Measurements from ENCODE around the gene VGLL1. TPM values are rescaled to one million over a fixed set of nuclear protein-coding genes. Genes with fewer than 3 reads are reported as not detected.

The VGLL1 gene
- total and polyA plus RNA-seq, 11 donors, result 0.62 TPM; not detected in 10

- Histone ChIP-seq H3K9me3 (no peaks in the 10 kb centered on the region), H3K4me1 (no peaks in the 10 kb centered on the region), H3K27ac (no peak overlapping the region), H3K36me3 (no peaks in the 10 kb centered on the region), H3K27me3 (peaks cover 0 to 15% (median 0%) of the 10 kb centered on the region in 9 donors), H3K4me3 (no peak overlapping the region)
- WGBS, 4 donors, result 66 to 91% (median 79%) methylated on average over 5 of the region's 5 CpGs
- no peak for DNase-seq
- intact Hi-C loops (cut with DNase I), result no loop called here
- TF ChIP-seq, protein P1, sequence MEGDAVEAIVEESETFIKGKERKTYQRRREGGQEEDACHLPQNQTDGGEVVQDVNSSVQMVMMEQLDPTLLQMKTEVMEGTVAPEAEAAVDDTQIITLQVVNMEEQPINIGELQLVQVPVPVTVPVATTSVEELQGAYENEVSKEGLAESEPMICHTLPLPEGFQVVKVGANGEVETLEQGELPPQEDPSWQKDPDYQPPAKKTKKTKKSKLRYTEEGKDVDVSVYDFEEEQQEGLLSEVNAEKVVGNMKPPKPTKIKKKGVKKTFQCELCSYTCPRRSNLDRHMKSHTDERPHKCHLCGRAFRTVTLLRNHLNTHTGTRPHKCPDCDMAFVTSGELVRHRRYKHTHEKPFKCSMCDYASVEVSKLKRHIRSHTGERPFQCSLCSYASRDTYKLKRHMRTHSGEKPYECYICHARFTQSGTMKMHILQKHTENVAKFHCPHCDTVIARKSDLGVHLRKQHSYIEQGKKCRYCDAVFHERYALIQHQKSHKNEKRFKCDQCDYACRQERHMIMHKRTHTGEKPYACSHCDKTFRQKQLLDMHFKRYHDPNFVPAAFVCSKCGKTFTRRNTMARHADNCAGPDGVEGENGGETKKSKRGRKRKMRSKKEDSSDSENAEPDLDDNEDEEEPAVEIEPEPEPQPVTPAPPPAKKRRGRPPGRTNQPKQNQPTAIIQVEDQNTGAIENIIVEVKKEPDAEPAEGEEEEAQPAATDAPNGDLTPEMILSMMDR (IDR thresholded peaks at IDR 0.05), result no peak
- no peak for TF ChIP-seq POLR2A (IDR thresholded peaks at IDR 0.05)
- ATAC-seq, result no peak
Measured at GRCh38 chrX:136540226-136540625, 8.2 kb downstream of the VGLL1 start.

DNA sequence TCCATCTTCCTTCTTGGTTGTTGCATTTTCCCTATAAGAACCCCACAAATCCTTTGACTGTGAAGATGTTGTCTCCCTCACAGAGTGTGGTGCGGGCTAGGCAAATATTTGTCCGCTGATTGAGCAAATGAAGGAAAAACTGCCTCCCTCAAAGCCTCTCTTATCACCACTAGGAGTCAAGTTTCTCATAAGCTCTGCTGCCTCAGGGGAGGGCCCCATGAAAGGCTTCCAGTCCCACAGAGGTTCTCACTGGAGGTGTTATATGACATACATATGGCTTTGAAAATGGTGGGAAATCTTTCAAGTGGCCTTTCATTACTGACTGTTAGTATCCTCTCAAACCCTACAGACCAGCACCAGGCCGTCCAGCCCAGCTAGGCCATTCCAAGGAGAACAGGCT, 9.3 kb downstream of the VGLL1 start:
- Histone ChIP-seq H3K9me3 (no peaks in the 10 kb centered on the region), H3K36me3 (no peaks in the 10 kb centered on the region), H3K27ac (no peak overlapping the region), H3K27me3 (peaks cover 0 to 15% (median 0%) of the 10 kb centered on the region in 9 donors), H3K4me1 (no peaks in the 10 kb centered on the region), H3K4me3 (no peak overlapping the region)
- WGBS, 4 donors, result 68 to 82% (median 76%) methylated on average over 3 of the region's 3 CpGs
- TF ChIP-seq, protein P1 (IDR thresholded peaks at IDR 0.05), result no peak
- no peak for TF ChIP-seq POLR2A (IDR thresholded peaks at IDR 0.05)
- no peak for DNase-seq
- intact Hi-C loops (cut with DNase I), result no loop called here
- ATAC-seq, result no peak

DNA sequence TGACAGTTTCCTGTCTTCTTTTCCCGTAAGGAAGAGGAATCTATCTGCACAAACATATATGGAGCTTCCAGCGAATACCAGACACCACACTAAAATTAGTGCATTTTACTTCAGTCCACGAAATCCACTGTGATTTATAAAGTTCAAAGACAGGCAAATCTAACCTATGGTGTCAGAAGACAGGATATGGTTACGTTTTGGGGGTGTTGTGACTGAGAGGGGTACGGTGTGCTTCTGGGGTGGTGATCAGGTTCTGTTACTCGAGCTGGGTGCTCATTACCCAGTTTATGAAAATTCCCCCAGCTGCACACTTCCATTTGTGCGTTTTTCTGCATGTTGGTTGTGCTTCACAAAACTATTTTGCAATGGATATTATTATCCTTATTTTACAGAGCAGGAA, 10.3 kb downstream of the VGLL1 start:
- no peak for TF ChIP-seq POLR2A (IDR thresholded peaks at IDR 0.05)
- TF ChIP-seq, protein P1 (IDR thresholded peaks at IDR 0.05), result no peak
- 56 to 79% (median 68%) methylated on average over 7 of the region's 7 CpGs for WGBS, 4 donors
- ATAC-seq (no peak), DNase-seq (no peak)
- peaks cover 0 to 16% (median 0%) of the 10 kb centered on the region in 9 donors for H3K27me3 ChIP-seq
- no peak overlapping the region for H3K27ac ChIP-seq
- intact Hi-C loops (cut with DNase I), result no loop called here
- H3K4me3 ChIP-seq, result no peak overlapping the region
- no peaks in the 10 kb centered on the region for H3K4me1 ChIP-seq
- H3K36me3 ChIP-seq, result no peaks in the 10 kb centered on the region
- no peaks in the 10 kb centered on the region for H3K9me3 ChIP-seq

DNA sequence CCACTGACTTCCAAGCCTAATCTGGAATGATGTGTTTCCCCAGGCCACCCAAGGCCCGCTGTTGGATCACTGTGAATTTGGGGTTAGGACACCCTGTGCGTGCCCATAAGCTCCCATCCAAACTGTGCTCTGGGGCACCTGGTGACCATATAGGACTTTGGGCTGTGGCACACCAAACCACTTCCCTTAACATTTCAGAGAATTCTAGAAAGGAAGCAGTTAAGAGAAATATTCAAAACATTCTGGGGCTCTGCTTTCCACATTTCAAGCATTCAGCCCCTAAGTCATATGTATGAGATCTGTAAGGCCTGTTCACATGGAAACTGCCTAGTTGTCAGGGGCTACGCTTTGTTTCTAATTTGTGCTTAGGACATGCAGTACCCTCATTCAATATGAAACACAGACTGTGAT, 14.4 kb downstream of the VGLL1 start:
- H3K4me1 ChIP-seq, result no peaks in the 10 kb centered on the region
- H3K9me3 ChIP-seq, result no peaks in the 10 kb centered on the region
- 65 to 100% (median 91%) methylated on average over 2 to 3 of the region's 3 CpGs for WGBS, 4 donors
- H3K27ac ChIP-seq, result no peak overlapping the region
- no peaks in the 10 kb centered on the region for H3K36me3 ChIP-seq
- TF ChIP-seq, protein P1 (IDR thresholded peaks at IDR 0.05), result no peak
- TF ChIP-seq POLR2A (IDR thresholded peaks at IDR 0.05), result no peak
- intact Hi-C loops (cut with DNase I), result no loop called here
- H3K27me3 ChIP-seq, result peaks cover 0 to 12% (median 0%) of the 10 kb centered on the region in 9 donors
- DNase-seq, result no peak
- H3K4me3 ChIP-seq, result no peak overlapping the region
- no peak for ATAC-seq
